Colonic mucosa (tissue), 4 donors: ENCODE data around the gene GPR146. TPM values are rescaled to one million over a fixed set of nuclear protein-coding genes. Genes with fewer than 3 reads are reported as not detected.
"Not testable (repeated sequence)": the region's sequence is repeated elsewhere in the genome, so short reads cannot be mapped to it uniquely, and the experiment has no call there.

Experiments used
- DNase-seq: peaks from one replicate; pipeline ENCODE4 v3.0.0-alpha.2; 2020
- H3K27ac ChIP-seq: fragments of 200-600 bp; one replicate; pipeline ENCODE4 v1.8.0; 2021
- H3K27me3 ChIP-seq: fragments of 200-600 bp; one replicate; pipeline ENCODE4 v1.8.0; 2021
- H3K36me3 ChIP-seq: fragments of 200-600 bp; one replicate; pipeline ENCODE4 v1.8.0; 2021
- H3K4me1 ChIP-seq: fragments of 200-600 bp; one replicate; pipeline ENCODE4 v1.8.0; 2021; ENCODE audit warnings: mild to moderate bottlenecking
- H3K4me3 ChIP-seq: fragments of 200-600 bp; one replicate; pipeline ENCODE4 v1.8.0; 2021
- H3K9ac ChIP-seq, 2 donors: one replicate each; pipeline ENCODE4 v1.7.0; 2013; ENCODE audit warnings: control low read depth in 2 of 2, low read depth in 2 of 2, low read length in 2 of 2
- H3K9me3 ChIP-seq: fragments of 200-600 bp; one replicate; pipeline ENCODE4 v1.8.0; 2021
- intact Hi-C: fragments of 100-400 bp; cut with DNase I; formaldehyde crosslinking; loops from one replicate; pipeline ENCODE4 v1.14.1; 2022
- total RNA-seq, 2 donors: library from RNA; stranded (reverse); fragmentation: NEBNext Ultra II Directional in 1 of 2; extraction: Animal tissue kit (Norgen Biotek cat#: 25700) in 1 of 2; gene quantifications; one replicate each; pipeline ENCODE4 v1.2.1, GENCODE V29; 2021
- TF ChIP-seq, protein P1 (sequence below): fragments of 200-600 bp; IDR thresholded peaks from one replicate; pipeline ENCODE4 v1.8.0; 2022; ENCODE audit warnings: antibody characterized with exemption, mild to moderate bottlenecking
- donor health status: healthy.
- donor health status: DM: no; HTN: no; CAD: no.
- donor health status: DM: no; HTN: no; CAD: no.

The GPR146 gene
- total RNA-seq, 2 donors from 2014 or later: 2.9 to 9.0 TPM

DNA sequence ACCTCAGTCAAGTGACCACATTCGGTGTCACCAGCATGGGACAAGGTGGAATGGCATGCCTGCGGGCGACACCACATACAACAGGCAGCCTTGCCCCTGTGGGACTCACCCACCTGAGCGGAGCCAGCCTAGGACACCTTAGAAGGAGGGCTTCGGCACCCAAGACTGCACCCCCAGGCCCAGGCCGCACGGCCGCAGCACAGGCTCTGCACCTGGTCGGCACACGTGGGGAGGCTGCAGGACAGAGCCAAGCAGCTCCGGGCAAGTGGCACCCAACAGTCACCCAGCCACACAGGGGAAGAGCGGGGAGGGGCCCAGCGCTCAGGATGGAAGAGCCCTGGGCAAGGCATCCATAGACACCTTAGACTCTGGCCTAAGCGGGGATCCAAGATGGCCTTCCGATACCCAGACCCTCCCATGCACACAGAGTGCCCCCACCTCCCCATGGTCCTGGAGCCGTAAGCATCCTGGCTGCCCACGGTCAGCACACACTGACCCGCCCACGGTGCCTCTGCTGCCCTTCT is 27.4 kb downstream of the GPR146 start:
- H3K9me3 ChIP-seq: no peaks in the 10 kb centered on the region
- TF ChIP-seq, protein P1, sequence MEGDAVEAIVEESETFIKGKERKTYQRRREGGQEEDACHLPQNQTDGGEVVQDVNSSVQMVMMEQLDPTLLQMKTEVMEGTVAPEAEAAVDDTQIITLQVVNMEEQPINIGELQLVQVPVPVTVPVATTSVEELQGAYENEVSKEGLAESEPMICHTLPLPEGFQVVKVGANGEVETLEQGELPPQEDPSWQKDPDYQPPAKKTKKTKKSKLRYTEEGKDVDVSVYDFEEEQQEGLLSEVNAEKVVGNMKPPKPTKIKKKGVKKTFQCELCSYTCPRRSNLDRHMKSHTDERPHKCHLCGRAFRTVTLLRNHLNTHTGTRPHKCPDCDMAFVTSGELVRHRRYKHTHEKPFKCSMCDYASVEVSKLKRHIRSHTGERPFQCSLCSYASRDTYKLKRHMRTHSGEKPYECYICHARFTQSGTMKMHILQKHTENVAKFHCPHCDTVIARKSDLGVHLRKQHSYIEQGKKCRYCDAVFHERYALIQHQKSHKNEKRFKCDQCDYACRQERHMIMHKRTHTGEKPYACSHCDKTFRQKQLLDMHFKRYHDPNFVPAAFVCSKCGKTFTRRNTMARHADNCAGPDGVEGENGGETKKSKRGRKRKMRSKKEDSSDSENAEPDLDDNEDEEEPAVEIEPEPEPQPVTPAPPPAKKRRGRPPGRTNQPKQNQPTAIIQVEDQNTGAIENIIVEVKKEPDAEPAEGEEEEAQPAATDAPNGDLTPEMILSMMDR: no peak
- intact Hi-C loops: no loop called here
- no peak overlapping the region for H3K9ac ChIP-seq
- H3K36me3 ChIP-seq: no peaks in the 10 kb centered on the region
- no peak overlapping the region for H3K27ac ChIP-seq
- no peaks in the 10 kb centered on the region for H3K27me3 ChIP-seq
- no peak overlapping the region for H3K4me3 ChIP-seq
- H3K4me1 ChIP-seq: no peaks in the 10 kb centered on the region
- no peak for DNase-seq

GRCh38 chr7:1073142-1073977 is 29.0 kb downstream of the GPR146 start:
- Histone ChIP-seq H3K9me3 (no peaks in the 10 kb centered on the region), H3K4me1 (no peaks in the 10 kb centered on the region), H3K27ac (no peak overlapping the region), H3K27me3 (no peaks in the 10 kb centered on the region), H3K36me3 (no peaks in the 10 kb centered on the region), H3K9ac (no peak overlapping the region), H3K4me3 (no peak overlapping the region)
- intact Hi-C loops: no loop called here
- TF ChIP-seq, protein P1: no peak
- no peak for DNase-seq

DNA sequence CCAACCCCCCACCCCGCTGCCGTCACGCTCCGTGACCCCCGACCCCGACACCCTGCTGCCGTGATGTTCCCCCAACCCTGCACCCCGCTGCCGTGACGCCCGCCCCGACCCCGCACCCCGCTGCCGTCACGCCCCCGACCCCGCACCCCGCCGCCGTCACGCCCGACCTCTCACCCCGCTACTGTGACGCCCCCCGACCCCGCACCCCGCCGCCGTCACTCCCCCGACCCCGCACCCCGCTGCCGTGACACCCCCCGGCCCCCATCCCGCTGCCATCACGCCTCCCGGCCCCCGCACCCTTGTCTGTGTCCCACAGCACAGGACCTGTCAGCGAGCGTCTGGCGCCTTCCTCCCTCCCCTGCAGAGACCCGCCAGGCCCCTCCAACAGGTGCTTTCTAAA is 29.7 kb downstream of the GPR146 start:
- H3K27ac ChIP-seq, DNase-seq, H3K9ac ChIP-seq, H3K4me1 ChIP-seq, H3K27me3 ChIP-seq, H3K4me3 ChIP-seq, intact Hi-C loops, H3K9me3 ChIP-seq, H3K36me3 ChIP-seq: not testable (repeated sequence)

GRCh38 chr7:1074593-1075431 is 30.5 kb downstream of the GPR146 start:
- H3K4me1 ChIP-seq: no peaks in the 10 kb centered on the region
- H3K9ac ChIP-seq: no peak overlapping the region
- no peak for DNase-seq

GRCh38 chr7:1076184-1077072 is 32.1 kb downstream of the GPR146 start:
- DNase-seq: no peak
- no peak overlapping the region for H3K9ac ChIP-seq
- no peaks in the 10 kb centered on the region for H3K36me3 ChIP-seq
- no peak overlapping the region for H3K4me3 ChIP-seq
- H3K4me1 ChIP-seq: no peaks in the 10 kb centered on the region
- TF ChIP-seq, protein P1: no peak
- H3K27ac ChIP-seq: no peak overlapping the region
- H3K9me3 ChIP-seq: no peaks in the 10 kb centered on the region
- intact Hi-C loops: no loop called here
- H3K27me3 ChIP-seq: no peaks in the 10 kb centered on the region

More at GRCh38 chr7:1074593-1075431, 30.5 kb downstream of the GPR146 start:
- TF ChIP-seq, protein P1: no peak
- intact Hi-C loops: no loop called here
- Histone ChIP-seq H3K36me3 (no peaks in the 10 kb centered on the region), H3K27me3 (no peaks in the 10 kb centered on the region), H3K27ac (no peak overlapping the region), H3K4me3 (no peak overlapping the region), H3K9me3 (no peaks in the 10 kb centered on the region)
